Measurements from ENCODE around the gene SPON2. TPM values are rescaled to one million over a fixed set of nuclear protein-coding genes. Genes with fewer than 3 reads are reported as not detected.

SPON2 gene
- total and polyA plus RNA-seq, 8 donors, result 7.7 to 94.2 (median 21.7) TPM

DNA sequence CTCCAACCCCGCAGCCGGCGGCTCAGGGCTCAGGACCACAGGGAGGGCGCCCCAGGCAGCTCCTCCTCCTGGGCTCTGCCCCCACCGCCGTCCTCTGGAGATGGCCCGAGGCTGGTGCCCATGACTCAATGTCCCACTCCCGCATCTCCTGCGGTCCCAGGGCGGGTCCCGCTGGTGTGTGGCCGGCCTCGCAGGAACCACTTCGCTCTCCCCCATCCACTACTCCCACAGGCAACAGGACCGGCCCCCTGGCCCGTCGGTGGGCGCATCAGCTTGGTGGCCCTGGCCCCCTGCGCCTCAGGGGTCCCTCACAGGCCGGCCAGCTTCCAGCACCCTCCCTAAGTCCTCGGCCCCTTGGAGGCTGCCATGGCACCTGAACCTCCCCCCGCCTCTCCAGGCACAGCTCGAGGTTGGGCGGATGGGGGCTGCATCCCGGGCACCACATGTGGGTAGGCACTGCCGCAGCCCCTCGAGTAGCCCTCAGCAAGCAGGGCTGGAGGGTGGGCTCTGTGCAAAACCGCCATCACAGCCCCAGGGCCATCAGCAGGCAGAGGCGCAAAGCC lies 22.8 kb upstream of the SPON2 start:
- peaks cover 17 to 35% of the 10 kb centered on the region in 2 donors for H3K4me1 ChIP-seq
- no peaks in the 10 kb centered on the region for H3K27me3 ChIP-seq
- H3K4me3 ChIP-seq, result no peak overlapping the region
- ATAC-seq (no peak), DNase-seq (peak in 2 of 4 donors; percentile 32 to 71)
- no peak overlapping the region for H3K27ac ChIP-seq
- H3K36me3 ChIP-seq, result no peaks in the 10 kb centered on the region
- no peaks in the 10 kb centered on the region for H3K9me3 ChIP-seq
- TF ChIP-seq, protein P1, sequence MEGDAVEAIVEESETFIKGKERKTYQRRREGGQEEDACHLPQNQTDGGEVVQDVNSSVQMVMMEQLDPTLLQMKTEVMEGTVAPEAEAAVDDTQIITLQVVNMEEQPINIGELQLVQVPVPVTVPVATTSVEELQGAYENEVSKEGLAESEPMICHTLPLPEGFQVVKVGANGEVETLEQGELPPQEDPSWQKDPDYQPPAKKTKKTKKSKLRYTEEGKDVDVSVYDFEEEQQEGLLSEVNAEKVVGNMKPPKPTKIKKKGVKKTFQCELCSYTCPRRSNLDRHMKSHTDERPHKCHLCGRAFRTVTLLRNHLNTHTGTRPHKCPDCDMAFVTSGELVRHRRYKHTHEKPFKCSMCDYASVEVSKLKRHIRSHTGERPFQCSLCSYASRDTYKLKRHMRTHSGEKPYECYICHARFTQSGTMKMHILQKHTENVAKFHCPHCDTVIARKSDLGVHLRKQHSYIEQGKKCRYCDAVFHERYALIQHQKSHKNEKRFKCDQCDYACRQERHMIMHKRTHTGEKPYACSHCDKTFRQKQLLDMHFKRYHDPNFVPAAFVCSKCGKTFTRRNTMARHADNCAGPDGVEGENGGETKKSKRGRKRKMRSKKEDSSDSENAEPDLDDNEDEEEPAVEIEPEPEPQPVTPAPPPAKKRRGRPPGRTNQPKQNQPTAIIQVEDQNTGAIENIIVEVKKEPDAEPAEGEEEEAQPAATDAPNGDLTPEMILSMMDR (IDR thresholded peaks at IDR 0.05), result no peak
- intact Hi-C loops (cut with DNase I), result no loop called here

DNA sequence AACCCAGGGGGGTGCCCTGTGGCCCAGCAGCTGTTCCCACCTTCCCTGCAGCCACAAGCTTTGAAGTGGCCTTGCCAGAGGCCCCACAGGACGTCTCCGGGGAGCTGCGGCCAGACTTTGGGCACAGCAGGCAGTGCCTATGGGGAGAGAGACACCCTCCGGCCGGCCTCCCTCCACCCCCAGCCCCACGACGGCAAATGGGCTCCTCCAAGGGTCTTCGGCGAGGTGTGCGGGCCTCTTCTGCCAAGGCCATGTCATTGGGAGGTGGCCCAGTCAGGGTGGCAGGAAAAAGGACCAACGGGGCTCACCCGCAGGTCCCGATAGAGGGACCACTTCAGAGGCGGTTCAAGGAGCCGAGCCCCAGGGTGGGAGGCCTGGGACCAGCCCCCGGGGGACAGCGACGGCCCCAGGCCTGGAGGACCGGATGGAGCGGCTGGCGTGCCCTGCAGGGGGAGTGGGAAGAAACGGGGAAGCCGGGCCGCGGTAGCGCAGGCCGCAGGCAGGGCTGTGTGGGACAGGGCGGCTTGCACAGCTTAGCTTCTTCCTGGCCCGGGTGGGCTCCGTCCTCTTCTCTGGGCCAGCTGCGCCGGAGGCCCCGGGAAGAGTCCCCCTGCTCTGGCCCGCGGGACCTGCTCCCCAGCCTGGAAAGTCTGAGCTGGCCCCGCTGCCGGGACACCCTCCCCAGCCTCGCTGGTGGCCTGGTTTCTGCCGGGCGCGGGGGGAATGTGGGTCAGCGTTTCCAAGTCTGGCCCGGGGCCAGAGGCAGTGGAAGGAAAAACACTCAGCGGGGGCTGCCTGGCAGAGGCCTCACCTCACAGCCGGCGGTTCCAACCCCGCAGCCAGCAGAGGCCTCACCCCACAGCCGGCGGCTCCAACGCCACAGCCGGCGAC lies 21.9 kb upstream of the SPON2 start:
- intact Hi-C loops (cut with DNase I), result no loop called here
- Histone ChIP-seq H3K36me3 (no peaks in the 10 kb centered on the region), H3K4me3 (no peak overlapping the region), H3K4me1 (peaks cover 17 to 27% of the 10 kb centered on the region in 2 donors), H3K27me3 (no peaks in the 10 kb centered on the region), H3K9me3 (no peaks in the 10 kb centered on the region), H3K27ac (peak overlapping the region; percentile 65 to 82)
- TF ChIP-seq, protein P1 (IDR thresholded peaks at IDR 0.05), result no peak
- ATAC-seq (peak; percentile 11), DNase-seq (peak; percentile 61 to 82 (median 77))

DNA sequence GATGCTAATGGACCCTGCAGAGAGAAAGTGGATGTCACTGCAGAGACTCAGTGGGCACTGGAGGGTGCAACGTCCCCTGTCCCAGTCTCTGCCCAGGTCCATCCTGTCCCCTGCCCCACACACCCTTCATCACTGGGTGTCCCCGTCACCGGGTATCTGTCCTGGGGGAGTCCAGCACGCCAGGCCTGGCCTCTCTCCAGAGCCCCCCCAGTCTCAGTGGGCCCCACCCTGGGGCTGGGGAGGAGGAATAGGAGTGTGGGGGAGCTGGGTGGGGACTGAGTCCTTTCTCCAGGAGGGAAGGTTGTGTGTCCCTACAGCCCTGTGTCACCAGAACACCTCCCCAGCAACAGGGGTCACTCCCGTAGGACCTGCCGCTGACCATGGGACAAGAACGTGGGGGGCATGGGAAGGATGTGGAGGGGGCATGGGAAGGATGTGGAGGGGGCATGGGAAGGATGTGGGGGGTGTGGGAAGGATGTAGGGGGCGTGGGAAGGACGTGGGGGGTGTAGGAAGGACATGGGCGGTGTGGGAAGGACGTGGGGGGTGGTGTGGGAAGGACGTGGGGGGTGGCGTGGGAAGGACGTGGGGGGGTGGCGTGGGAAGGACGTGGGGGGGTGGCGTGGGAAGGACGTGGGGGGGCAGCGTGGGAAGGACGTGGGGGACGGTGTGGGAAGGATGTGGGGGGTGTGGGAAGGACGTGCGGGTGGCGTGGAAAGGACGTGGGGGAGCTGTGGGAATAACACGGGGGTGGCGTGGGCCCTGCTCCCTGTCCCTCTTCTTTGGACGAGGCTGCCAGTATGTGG lies 21.0 kb upstream of the SPON2 start:
- no peaks in the 10 kb centered on the region for H3K27me3 ChIP-seq
- no peak overlapping the region for H3K4me3 ChIP-seq
- peak overlapping the region; percentile 71 to 82 for H3K27ac ChIP-seq
- no peak for ATAC-seq
- H3K4me1 ChIP-seq, result peaks cover 17 to 27% of the 10 kb centered on the region in 2 donors
- no peaks in the 10 kb centered on the region for H3K9me3 ChIP-seq
- intact Hi-C loops (cut with DNase I), result no loop called here
- DNase-seq, result peak in 1 of 4 donors; percentile 29
- TF ChIP-seq, protein P1 (IDR thresholded peaks at IDR 0.05), result no peak
- no peaks in the 10 kb centered on the region for H3K36me3 ChIP-seq

DNA sequence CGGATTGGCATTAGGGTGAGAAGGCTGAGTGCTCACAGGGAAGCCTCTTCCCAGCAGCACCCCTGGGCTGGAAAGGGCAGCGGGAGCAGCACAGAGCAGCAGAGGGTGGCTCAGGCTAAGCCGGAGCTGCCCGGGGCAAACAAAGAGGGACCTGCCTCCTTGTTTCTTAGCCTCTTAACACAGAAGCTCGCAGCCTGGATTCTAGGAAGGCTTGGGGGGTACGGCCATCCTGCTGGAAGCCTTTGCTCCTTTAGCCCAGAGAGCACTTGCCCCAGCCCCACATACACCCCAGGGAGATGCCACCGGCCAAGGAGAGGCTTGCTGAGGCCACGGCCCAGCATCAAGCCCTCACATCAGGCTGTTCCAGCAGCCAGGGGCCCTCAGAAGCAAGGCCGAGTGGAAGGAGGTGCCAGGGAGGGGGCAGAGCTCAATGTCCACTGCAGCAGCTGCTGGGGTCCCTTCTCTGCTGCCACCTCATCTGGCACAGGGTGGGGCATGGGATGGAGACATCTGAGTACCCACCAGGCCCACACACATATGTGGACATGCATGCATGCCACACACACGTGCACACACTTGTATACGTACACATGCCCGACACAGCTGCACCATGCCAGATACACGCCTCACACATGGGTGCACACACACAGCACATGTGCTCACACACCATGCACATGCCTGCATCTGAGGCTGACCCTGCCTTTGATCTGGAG lies 20.3 kb upstream of the SPON2 start:
- H3K4me3 ChIP-seq, result no peak overlapping the region
- H3K27me3 ChIP-seq, result no peaks in the 10 kb centered on the region
- TF ChIP-seq, protein P1 (IDR thresholded peaks at IDR 0.05), result no peak
- H3K27ac ChIP-seq, result peak overlapping the region; percentile 71 to 79
- DNase-seq, result peak in 1 of 4 donors; percentile 32
- peak; percentile 63 for ATAC-seq
- H3K36me3 ChIP-seq, result no peaks in the 10 kb centered on the region
- H3K9me3 ChIP-seq, result no peaks in the 10 kb centered on the region
- intact Hi-C loops (cut with DNase I), result no loop called here
- H3K4me1 ChIP-seq, result peaks cover 17 to 27% of the 10 kb centered on the region in 2 donors

Measured in left lung (tissue), 10 donors.